B cell (primary cell): ENCODE results near the gene RAB6B. TPM values are rescaled to one million over a fixed set of nuclear protein-coding genes. Genes with fewer than 3 reads are reported as not detected.

Source experiments
- ATAC-seq: fragments of 200-7000 bp; cut with Tn5 transposase; one replicate; pipeline ENCODE4 v1.10.0; 2021; ENCODE audit warnings: low read depth, mild to moderate bottlenecking, moderate number of reproducible peaks, moderate library complexity
- CTCF ChIA-PET: fragments of 350-600 bp; sonication (Branson Sonifier 250); formaldehyde crosslinking; loops from one replicate; lab custom pipeline; 2021; ENCODE audit warnings: antibody characterized with exemption, inconsistent platforms; lab: Charles Lee
- POLR2A ChIA-PET: fragments of 350-600 bp; sonication (Branson Sonifier 250); formaldehyde crosslinking; loops from one replicate; lab custom pipeline; 2021; ENCODE audit warnings: antibody characterized with exemption; lab: Charles Lee
- DNase-seq: peaks from one replicate; pipeline ENCODE4 v3.0.0; 2013
- H2AFZ ChIP-seq: 2 replicates; pipeline ENCODE4 v1.6.1; 2012; ENCODE audit warnings: mild to moderate bottlenecking, low read depth, low read length; ENCODE audit not compliant: insufficient read depth, poor library complexity, severe bottlenecking
- H3K27ac ChIP-seq, 2 donors: 1 replicate in 1 of 2; 2 replicates in 1 of 2; pipeline ENCODE4 v1.5.1; 2012 to 2013; ENCODE audit warnings: low read length in 2 of 2, mild to moderate bottlenecking in 2 of 2, moderate library complexity in 1 of 2
- H3K27me3 ChIP-seq, 4 experiments: fragments of 200-600 bp in 1 of 4; sonication (generic) in 1 of 4; replicated peaks in 1 of 4; 1 replicate in 2 of 4; 2 replicates in 2 of 4; pipeline versions ENCODE4 v1.6.1 to v1.7.0; 2013 to 2016; ENCODE audit warnings: low read length in 3 of 4, mild to moderate bottlenecking in 2 of 4, mixed read lengths in 1 of 4, moderate library complexity in 1 of 4; ENCODE audit not compliant: insufficient read depth in 4 of 4, control insufficient read depth in 3 of 4; ENCODE audit errors: control extremely low read depth in 1 of 4
- H3K36me3 ChIP-seq, 2 experiments: replicated peaks in 1 of 2; 1 replicate in 1 of 2; 2 replicates in 1 of 2; pipeline versions ENCODE4 v1.6.1 to v1.7.1; 2013; ENCODE audit warnings: low read length in 1 of 2; ENCODE audit not compliant: insufficient read depth in 2 of 2, control insufficient read depth in 1 of 2; ENCODE audit errors: control extremely low read depth in 1 of 2, extremely low read depth in 1 of 2
- H3K4me1 ChIP-seq, 2 donors: fragments of 200-600 bp in 1 of 2; sonication (generic) in 1 of 2; 1 replicate in 1 of 2; 2 replicates in 1 of 2; pipeline versions ENCODE4 v1.5.1 to v1.6.1; 2013 to 2017; ENCODE audit warnings: low read length in 2 of 2; ENCODE audit not compliant: control insufficient read depth in 2 of 2, insufficient read depth in 2 of 2
- H3K4me2 ChIP-seq: replicated peaks from 2 replicates; pipeline ENCODE3; 2012; ENCODE audit warnings: mild to moderate bottlenecking, low read depth, low read length; ENCODE audit not compliant: poor library complexity, severe bottlenecking
- H3K4me3 ChIP-seq, 5 experiments: fragments of 200-600 bp in 1 of 5; sonication (generic) in 1 of 5; 1 replicate in 3 of 5; 2 replicates in 2 of 5; pipeline versions ENCODE4 v1.5.1 to v1.7.0; 2011 to 2016; ENCODE audit warnings: low read length in 4 of 5, mild to moderate bottlenecking in 4 of 5, low read depth in 2 of 5, control low read depth in 1 of 5, moderate library complexity in 1 of 5; ENCODE audit not compliant: insufficient read depth in 1 of 5; ENCODE audit errors: control extremely low read depth in 1 of 5, extremely low read depth in 1 of 5
- H3K79me2 ChIP-seq: fragments of 200-600 bp; sonication (generic); one replicate; pipeline ENCODE4 v1.6.0; 2016; ENCODE audit warnings: low read length; ENCODE audit not compliant: control insufficient read depth, insufficient read depth
- H3K9ac ChIP-seq: fragments of 200-600 bp; sonication (generic); 2 replicates; pipeline ENCODE4 v1.6.1; 2017; ENCODE audit warnings: mild to moderate bottlenecking, low read length, moderate library complexity
- H3K9me3 ChIP-seq, 3 donors: one replicate each; pipeline versions ENCODE4 v1.6.1 to v1.7.1; 2013; ENCODE audit warnings: low read length in 2 of 3; ENCODE audit not compliant: control insufficient read depth in 2 of 3, insufficient read depth in 1 of 3; ENCODE audit errors: control extremely low read depth in 1 of 3
- H4K20me1 ChIP-seq: 2 replicates; pipeline ENCODE4 v1.6.0; 2012; ENCODE audit warnings: mild to moderate bottlenecking, low read length; ENCODE audit not compliant: insufficient read depth, control insufficient read depth, poor library complexity, severe bottlenecking
- H3K27ac Mint-ChIP-seq: one replicate; pipeline ENCODE4 v1.8.0; 2021; ENCODE audit warnings: mixed read lengths
- H3K27me3 Mint-ChIP-seq: one replicate; pipeline ENCODE4 v1.8.0; 2021; ENCODE audit warnings: mixed read lengths
- H3K4me1 Mint-ChIP-seq: one replicate; pipeline ENCODE4 v1.8.0; 2021; ENCODE audit warnings: mixed read lengths
- H3K4me3 Mint-ChIP-seq: one replicate; pipeline ENCODE4 v1.8.0; 2021; ENCODE audit warnings: mixed read lengths
- H3K9me3 Mint-ChIP-seq: one replicate; pipeline ENCODE4 v1.8.0; 2022; ENCODE audit warnings: mixed read lengths; ENCODE audit not compliant: insufficient read depth
- EZH2 ChIP-seq: IDR thresholded peaks from 2 replicates; pipeline ENCODE4 v1.6.1; 2012; ENCODE audit warnings: borderline replicate concordance, low read depth, mild to moderate bottlenecking, moderate library complexity, low read length; ENCODE audit not compliant: insufficient read depth, poor library complexity, severe bottlenecking
- WGBS: methylation state at CpG from one replicate; pipeline ENCODE4 v1.1.5; 2013; ENCODE audit warnings: missing lambda C conversion rate; ENCODE audit not compliant: insufficient coverage; 5-methylcytosine and 5-hydroxymethylcytosine counted together
- intact Hi-C: fragments of 100-400 bp; cut with micrococcal nuclease; formaldehyde crosslinking; loops from one replicate; pipeline ENCODE4 v1.10.0; 2022
- polyA plus RNA-seq: library from polyadenylated mRNA; depleted of rRNA; stranded (reverse); fragments of >200 nt; gene quantifications from 2 replicates; pipeline ENCODE4 v1.2.3, GENCODE V29; 2012
- total RNA-seq, 2 donors: library from RNA; stranded (reverse); fragments of 120-200 nt in 1 of 2; gene quantifications; 1 replicate in 1 of 2; 2 replicates in 1 of 2; pipeline versions ENCODE4 v1.2.3 to v1.2.4, GENCODE V29; 2013 to 2022
- TF ChIP-seq, protein P1 (sequence below): fragments of 200-600 bp; IDR thresholded peaks from one replicate; pipeline ENCODE4 v1.8.0; 2022; ENCODE audit warnings: antibody characterized with exemption, mild to moderate bottlenecking

Gene RAB6B
- total and polyA plus RNA-seq, 2 donors (not counting 1 experiment from before 2014, with no cell fraction given): not detected

DNA sequence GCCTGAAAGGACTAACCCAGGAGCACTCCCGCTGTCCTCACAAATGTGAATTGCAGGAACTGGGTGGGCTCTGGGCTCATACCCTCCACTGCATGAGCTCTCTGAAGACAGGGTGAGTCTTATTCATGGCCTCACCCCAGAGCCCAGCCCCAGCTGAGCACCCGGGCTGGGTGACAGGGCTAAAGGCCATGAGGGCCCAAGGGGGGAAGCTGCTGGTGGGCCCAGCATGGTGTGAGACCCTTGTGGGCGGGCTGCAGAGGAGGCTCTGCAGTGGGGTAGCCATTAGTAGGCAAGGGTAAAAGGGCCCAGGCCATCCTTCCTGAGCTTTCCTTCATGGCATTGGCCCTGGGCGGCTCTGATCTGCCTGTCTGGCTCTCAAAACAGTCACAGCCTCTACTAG is 59.7 kb downstream of the RAB6B start:
- no peak for DNase-seq
- no peak overlapping the region for H3K4me3 ChIP-seq
- no peak overlapping the region for H3K9ac ChIP-seq
- CTCF ChIA-PET: no interaction called here
- no peak overlapping the region for H2AFZ ChIP-seq
- H3K27ac ChIP-seq: no peak overlapping the region
- TF ChIP-seq, protein P1, sequence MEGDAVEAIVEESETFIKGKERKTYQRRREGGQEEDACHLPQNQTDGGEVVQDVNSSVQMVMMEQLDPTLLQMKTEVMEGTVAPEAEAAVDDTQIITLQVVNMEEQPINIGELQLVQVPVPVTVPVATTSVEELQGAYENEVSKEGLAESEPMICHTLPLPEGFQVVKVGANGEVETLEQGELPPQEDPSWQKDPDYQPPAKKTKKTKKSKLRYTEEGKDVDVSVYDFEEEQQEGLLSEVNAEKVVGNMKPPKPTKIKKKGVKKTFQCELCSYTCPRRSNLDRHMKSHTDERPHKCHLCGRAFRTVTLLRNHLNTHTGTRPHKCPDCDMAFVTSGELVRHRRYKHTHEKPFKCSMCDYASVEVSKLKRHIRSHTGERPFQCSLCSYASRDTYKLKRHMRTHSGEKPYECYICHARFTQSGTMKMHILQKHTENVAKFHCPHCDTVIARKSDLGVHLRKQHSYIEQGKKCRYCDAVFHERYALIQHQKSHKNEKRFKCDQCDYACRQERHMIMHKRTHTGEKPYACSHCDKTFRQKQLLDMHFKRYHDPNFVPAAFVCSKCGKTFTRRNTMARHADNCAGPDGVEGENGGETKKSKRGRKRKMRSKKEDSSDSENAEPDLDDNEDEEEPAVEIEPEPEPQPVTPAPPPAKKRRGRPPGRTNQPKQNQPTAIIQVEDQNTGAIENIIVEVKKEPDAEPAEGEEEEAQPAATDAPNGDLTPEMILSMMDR: no peak
- TF ChIP-seq EZH2: no peak
- POLR2A ChIA-PET: no interaction called here
- H3K79me2 ChIP-seq: no peaks in the 10 kb centered on the region
- H3K27me3 Mint-ChIP-seq: peaks cover 6% of the 10 kb centered on the region
- no peak for ATAC-seq
- H3K27ac Mint-ChIP-seq: no peak overlapping the region
- H3K9me3 ChIP-seq: no peaks in the 10 kb centered on the region
- H3K4me2 ChIP-seq: no peak overlapping the region
- H4K20me1 ChIP-seq: no peaks in the 10 kb centered on the region
- H3K4me3 Mint-ChIP-seq: no peak overlapping the region
- intact Hi-C loops: no loop called here
- 95% methylated on average over 4 of the region's 4 CpGs for WGBS
- H3K4me1 Mint-ChIP-seq: no peaks in the 10 kb centered on the region
- no peaks in the 10 kb centered on the region for H3K27me3 ChIP-seq
- no peaks in the 10 kb centered on the region for H3K9me3 Mint-ChIP-seq
- H3K36me3 ChIP-seq: no peaks in the 10 kb centered on the region
- no peaks in the 10 kb centered on the region for H3K4me1 ChIP-seq

DNA sequence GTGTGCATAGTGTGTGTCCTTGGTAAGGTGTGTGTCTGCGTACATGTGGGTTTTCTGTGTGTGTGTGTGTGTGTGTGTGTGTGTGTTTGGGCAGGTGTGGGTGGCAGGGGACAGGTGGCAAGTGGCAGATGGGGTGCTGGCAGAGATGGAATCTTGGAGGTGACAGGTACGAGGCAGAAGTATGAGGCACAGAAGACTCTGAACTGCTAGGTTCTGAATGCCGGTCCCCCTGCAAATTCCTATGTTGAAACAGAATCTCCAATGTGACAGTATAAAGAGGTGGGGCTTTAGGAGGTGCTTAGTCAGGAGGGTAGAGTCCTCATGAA is 60.3 kb downstream of the RAB6B start:
- no peaks in the 10 kb centered on the region for H3K79me2 ChIP-seq
- no peak for DNase-seq
- no peak for ATAC-seq
- TF ChIP-seq, protein P1: no peak
- TF ChIP-seq EZH2: no peak
- H2AFZ ChIP-seq: no peak overlapping the region
- no peak overlapping the region for H3K27ac ChIP-seq
- ChIA-PET CTCF (no interaction called here), POLR2A (no interaction called here)
- H3K4me1 ChIP-seq: no peaks in the 10 kb centered on the region
- H3K4me3 ChIP-seq: no peak overlapping the region
- Mint-ChIP-seq H3K4me3 (no peak overlapping the region), H3K4me1 (no peaks in the 10 kb centered on the region), H3K27ac (no peak overlapping the region), H3K9me3 (no peaks in the 10 kb centered on the region), H3K27me3 (peaks cover 6% of the 10 kb centered on the region)
- no peaks in the 10 kb centered on the region for H3K27me3 ChIP-seq
- 100% methylated on average over 1 of the region's 3 CpGs for WGBS
- intact Hi-C loops: no loop called here
- H3K9me3 ChIP-seq: no peaks in the 10 kb centered on the region
- no peak overlapping the region for H3K4me2 ChIP-seq
- H3K9ac ChIP-seq: no peak overlapping the region
- no peaks in the 10 kb centered on the region for H3K36me3 ChIP-seq
- no peaks in the 10 kb centered on the region for H4K20me1 ChIP-seq
